Stomach (tissue), 4 donors: ENCODE data around the gene LRRN1.

ENCODE experiments used
- CTCF ChIP-seq, 7 experiments: fragments of 450-650 bp in 4 of 7; fragments of 200-600 bp in 3 of 7; sonication (generic) in 3 of 7; IDR thresholded peaks; one replicate each; pipeline ENCODE4 v1.5.1; 2016 to 2019; ENCODE audit warnings: antibody characterized with exemption in 7 of 7, control low read depth in 2 of 7, mild to moderate bottlenecking in 1 of 7
- POLR2AphosphoS5 ChIP-seq, 3 donors: sonication (generic); formaldehyde crosslinking; IDR thresholded peaks; one replicate each; pipeline ENCODE4 v1.6.1; 2016; ENCODE audit warnings: antibody characterized with exemption in 3 of 3

GRCh38 chr3:3771567-3771966 is 27.7 kb upstream of the LRRN1 start:
- TF ChIP-seq CTCF (IDR thresholded peaks at IDR 0.05) (no peak), POLR2AphosphoS5 (IDR thresholded peaks at IDR 0.05) (no peak)
